22Rv1 (cell line): ENCODE data around the gene PCSK1.

Experiments used
- CTCF ChIP-seq: fragments of 450-650 bp; IDR thresholded peaks from 2 replicates; pipeline ENCODE4 v1.5.1; 2017; ENCODE audit warnings: mild to moderate bottlenecking
- ZFX ChIP-seq: fragments of 450-650 bp; IDR thresholded peaks from 2 replicates; pipeline ENCODE4 v1.6.1; 2017; ENCODE audit warnings: antibody characterized with exemption, borderline replicate concordance

- TF ChIP-seq CTCF (no peak), ZFX (no peak)
Observed at GRCh38 chr5:96481009-96481786, 48.1 kb upstream of the PCSK1 start.
